ENCODE measurements around the gene AGRP. TPM values are rescaled to one million over a fixed set of nuclear protein-coding genes. Genes with fewer than 3 reads are reported as not detected.

The AGRP gene
- total RNA-seq, 4 donors from 2014 or later = not detected

- 93% methylated on average over 2 of the region's 2 CpGs for WGBS
- intact Hi-C loops (cut with DNase I) = no loop called here
- Histone ChIP-seq H3K27ac (replicated peaks in 1 of 4) (peak overlapping the region in 3 of 4 donors; percentile 27 to 68 (median 67)), H3K36me3 (peaks cover 0 to 12% (median 7%) of the 10 kb centered on the region in 4 donors), H3K4me1 (peaks cover 69 to 99% (median 97%) of the 10 kb centered on the region in 4 donors), H3K9me3 (no peaks in the 10 kb centered on the region), H3K27me3 (no peaks in the 10 kb centered on the region), H3K4me3 (no peak overlapping the region)
- no peak for DNase-seq (ENCODE audit: extremely low spot score)
- TF ChIP-seq EP300 (IDR thresholded peaks at IDR 0.05) (no peak), POLR2AphosphoS5 (IDR thresholded peaks at IDR 0.05) (no peak), POLR2A (IDR thresholded peaks at IDR 0.05; ENCODE audit: low read depth) (no peak)
- TF ChIP-seq, protein P1, sequence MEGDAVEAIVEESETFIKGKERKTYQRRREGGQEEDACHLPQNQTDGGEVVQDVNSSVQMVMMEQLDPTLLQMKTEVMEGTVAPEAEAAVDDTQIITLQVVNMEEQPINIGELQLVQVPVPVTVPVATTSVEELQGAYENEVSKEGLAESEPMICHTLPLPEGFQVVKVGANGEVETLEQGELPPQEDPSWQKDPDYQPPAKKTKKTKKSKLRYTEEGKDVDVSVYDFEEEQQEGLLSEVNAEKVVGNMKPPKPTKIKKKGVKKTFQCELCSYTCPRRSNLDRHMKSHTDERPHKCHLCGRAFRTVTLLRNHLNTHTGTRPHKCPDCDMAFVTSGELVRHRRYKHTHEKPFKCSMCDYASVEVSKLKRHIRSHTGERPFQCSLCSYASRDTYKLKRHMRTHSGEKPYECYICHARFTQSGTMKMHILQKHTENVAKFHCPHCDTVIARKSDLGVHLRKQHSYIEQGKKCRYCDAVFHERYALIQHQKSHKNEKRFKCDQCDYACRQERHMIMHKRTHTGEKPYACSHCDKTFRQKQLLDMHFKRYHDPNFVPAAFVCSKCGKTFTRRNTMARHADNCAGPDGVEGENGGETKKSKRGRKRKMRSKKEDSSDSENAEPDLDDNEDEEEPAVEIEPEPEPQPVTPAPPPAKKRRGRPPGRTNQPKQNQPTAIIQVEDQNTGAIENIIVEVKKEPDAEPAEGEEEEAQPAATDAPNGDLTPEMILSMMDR (IDR thresholded peaks at IDR 0.05) = no peak
Measured at GRCh38 chr16:67460961-67461360, 22.4 kb downstream of the AGRP start.

GRCh38 chr16:67460168-67460567 lies 23.2 kb downstream of the AGRP start:
- 87% methylated on average over 5 of the region's 5 CpGs for WGBS
- TF ChIP-seq POLR2AphosphoS5 (IDR thresholded peaks at IDR 0.05) (no peak), POLR2A (IDR thresholded peaks at IDR 0.05; ENCODE audit: low read depth) (no peak), EP300 (IDR thresholded peaks at IDR 0.05) (no peak)
- TF ChIP-seq, protein P1 (IDR thresholded peaks at IDR 0.05) = no peak
- Histone ChIP-seq H3K27me3 (no peaks in the 10 kb centered on the region), H3K4me1 (peaks cover 63 to 98% (median 95%) of the 10 kb centered on the region in 4 donors), H3K4me3 (no peak overlapping the region), H3K36me3 (peaks cover 0 to 12% (median 7%) of the 10 kb centered on the region in 4 donors), H3K9me3 (no peaks in the 10 kb centered on the region), H3K27ac (replicated peaks in 1 of 4) (peak overlapping the region; percentile 42 to 68 (median 67))
- intact Hi-C loops (cut with DNase I) = no loop called here
- DNase-seq (ENCODE audit: extremely low spot score) = no peak

- Histone ChIP-seq H3K27ac (replicated peaks in 1 of 4) (peak overlapping the region; percentile 42 to 68 (median 67)), H3K4me1 (peaks cover 62 to 98% (median 92%) of the 10 kb centered on the region in 4 donors), H3K27me3 (no peaks in the 10 kb centered on the region), H3K36me3 (peaks cover 0 to 12% (median 7%) of the 10 kb centered on the region in 4 donors), H3K9me3 (no peaks in the 10 kb centered on the region), H3K4me3 (no peak overlapping the region)
- TF ChIP-seq EP300 (IDR thresholded peaks at IDR 0.05) (no peak), POLR2AphosphoS5 (IDR thresholded peaks at IDR 0.05) (no peak), POLR2A (IDR thresholded peaks at IDR 0.05; ENCODE audit: low read depth) (no peak)
- TF ChIP-seq, protein P1 (IDR thresholded peaks at IDR 0.05) = no peak
- no peak for DNase-seq (ENCODE audit: extremely low spot score)
- intact Hi-C loops (cut with DNase I) = no loop called here
- WGBS = 20% methylated on average over 1 of the region's 3 CpGs
Measured at GRCh38 chr16:67459861-67460150, 23.5 kb downstream of the AGRP start.

GRCh38 chr16:67459066-67459860 lies 24.1 kb downstream of the AGRP start:
- Histone ChIP-seq H3K4me1 (peaks cover 62 to 94% (median 86%) of the 10 kb centered on the region in 4 donors), H3K4me3 (no peak overlapping the region), H3K9me3 (no peaks in the 10 kb centered on the region), H3K36me3 (peaks cover 0 to 12% (median 7%) of the 10 kb centered on the region in 4 donors), H3K27ac (replicated peaks in 1 of 4) (peak overlapping the region; percentile 42 to 68 (median 67)), H3K27me3 (no peaks in the 10 kb centered on the region)
- TF ChIP-seq, protein P1 (IDR thresholded peaks at IDR 0.05) = no peak
- TF ChIP-seq POLR2A (IDR thresholded peaks at IDR 0.05; ENCODE audit: low read depth) (no peak), POLR2AphosphoS5 (IDR thresholded peaks at IDR 0.05) (no peak), EP300 (IDR thresholded peaks at IDR 0.05) (no peak)
- intact Hi-C loops (cut with DNase I) = no loop called here
- 83% methylated on average over 1 of the region's 7 CpGs for WGBS
- DNase-seq (ENCODE audit: extremely low spot score) = no peak
